Stimulated activated CD8-positive, alpha-beta memory T cell treated with anti-CD3 and anti-CD28 coated beads, Interleukin-4, amount 100 ng/mL, for 1 hour (primary cell): ENCODE data around the gene SVOP.
"Not testable (repeated sequence)": the region's sequence is repeated elsewhere in the genome, so short reads cannot be mapped to it uniquely, and the experiment has no call there.

ENCODE experiments used
- DNase-seq, 2 donors: peaks; one replicate each; pipeline ENCODE4 v3.0.0-alpha.2; 2020; ENCODE audit warnings: low read depth in 2 of 2, low spot score in 1 of 2

Gene SVOP

GRCh38 chr12:109033239-109034196 is 12.7 kb upstream of the SVOP start:
- no peak for DNase-seq

GRCh38 chr12:109029411-109029810 is 8.5 kb upstream of the SVOP start:
- DNase-seq, result no peak

GRCh38 chr12:109028624-109029023 is 7.8 kb upstream of the SVOP start:
- DNase-seq, result not testable (repeated sequence)

- DNase-seq, result no peak
These were observed 6.9 kb upstream of the SVOP start for GRCh38 chr12:109027767-109028166.

- no peak for DNase-seq
These were observed 597 bp downstream of the SVOP start for GRCh38 chr12:109020146-109020795.

- no peak for DNase-seq
These were observed 2.6 kb downstream of the SVOP start for GRCh38 chr12:109018296-109018695.

GRCh38 chr12:109016978-109017377 is 3.9 kb downstream of the SVOP start:
- no peak for DNase-seq

GRCh38 chr12:109016016-109016415 is 4.9 kb downstream of the SVOP start:
- DNase-seq, result no peak

- DNase-seq, result no peak
These were observed 5.7 kb downstream of the SVOP start for GRCh38 chr12:109014984-109015765.

GRCh38 chr12:109010259-109010658 is 10.6 kb downstream of the SVOP start:
- no peak for DNase-seq

GRCh38 chr12:109009766-109010165 is 11.1 kb downstream of the SVOP start:
- DNase-seq, result no peak

GRCh38 chr12:109004017-109004416 is 16.9 kb downstream of the SVOP start:
- DNase-seq, result no peak

GRCh38 chr12:108996320-108996719 is 24.5 kb downstream of the SVOP start:
- DNase-seq, result no peak

- no peak for DNase-seq
These were observed 25.4 kb downstream of the SVOP start for GRCh38 chr12:108995370-108995992.

- not testable (repeated sequence) for DNase-seq
These were observed 30.8 kb downstream of the SVOP start for GRCh38 chr12:108990103-108990502.

GRCh38 chr12:108989376-108989775 is 31.5 kb downstream of the SVOP start:
- no peak for DNase-seq

GRCh38 chr12:108985750-108986149 is 35.1 kb downstream of the SVOP start:
- DNase-seq, result no peak

- no peak for DNase-seq
These were observed 37.6 kb downstream of the SVOP start for GRCh38 chr12:108983227-108983626.

- no peak for DNase-seq
These were observed 38.1 kb downstream of the SVOP start for GRCh38 chr12:108982621-108983219.

GRCh38 chr12:108981835-108982234 is 39.0 kb downstream of the SVOP start:
- DNase-seq, result no peak
